Liver (tissue), 3 donors: Measurements from ENCODE around the gene SERPINA4.

ENCODE experiments used
- CTCF ChIP-seq: fragments of 150-350 bp; IDR thresholded peaks from 2 replicates; pipeline ENCODE4 v1.5.1; 2017; ENCODE audit warnings: improper control_type of control experiment, low read depth, low read length; ENCODE audit not compliant: missing input control
- FOXA1 ChIP-seq: IDR thresholded peaks from 2 replicates; pipeline ENCODE4 v1.6.1; 2016; ENCODE audit warnings: antibody characterized with exemption
- RAD21 ChIP-seq, 2 donors: IDR thresholded peaks; 2 replicates each; pipeline ENCODE4 v1.6.1; 2016; ENCODE audit warnings: antibody characterized with exemption in 2 of 2, mild to moderate bottlenecking in 2 of 2
- TAF1 ChIP-seq: conservative IDR thresholded peaks from 2 replicates; pipeline ENCODE4 v1.6.1; 2016; ENCODE audit warnings: antibody characterized with exemption, mild to moderate bottlenecking
- ZBTB33 ChIP-seq: IDR thresholded peaks from 2 replicates; pipeline ENCODE4 v1.6.1; 2016; ENCODE audit warnings: antibody characterized with exemption
- TF ChIP-seq, protein P1 (sequence below): IDR thresholded peaks from 2 replicates; pipeline ENCODE4 v1.6.1; 2016; ENCODE audit warnings: antibody characterized with exemption
- TF ChIP-seq, protein P2 (sequence below): IDR thresholded peaks from 2 replicates; pipeline ENCODE4 v1.6.1; 2016; ENCODE audit warnings: antibody characterized with exemption
- donor health status: healthy.
- donor health status: healthy.

GRCh38 chr14:94588311-94588710, 27.1 kb downstream of the SERPINA4 start:
- no peak for TF ChIP-seq FOXA1
- TF ChIP-seq CTCF: no peak
- TF ChIP-seq, protein P1, sequence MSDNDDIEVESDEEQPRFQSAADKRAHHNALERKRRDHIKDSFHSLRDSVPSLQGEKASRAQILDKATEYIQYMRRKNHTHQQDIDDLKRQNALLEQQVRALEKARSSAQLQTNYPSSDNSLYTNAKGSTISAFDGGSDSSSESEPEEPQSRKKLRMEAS: no peak
- TF ChIP-seq TAF1: no peak
- TF ChIP-seq, protein P2, sequence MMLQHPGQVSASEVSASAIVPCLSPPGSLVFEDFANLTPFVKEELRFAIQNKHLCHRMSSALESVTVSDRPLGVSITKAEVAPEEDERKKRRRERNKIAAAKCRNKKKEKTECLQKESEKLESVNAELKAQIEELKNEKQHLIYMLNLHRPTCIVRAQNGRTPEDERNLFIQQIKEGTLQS: no peak
- no peak for TF ChIP-seq ZBTB33
- TF ChIP-seq RAD21 (IDR thresholded peaks at IDR 0.05): no peak
